ENCODE data around the gene BRCA1. TPM values are rescaled to one million over a fixed set of nuclear protein-coding genes. Genes with fewer than 3 reads are reported as not detected.
"Not testable (repeated sequence)": the region's sequence is repeated elsewhere in the genome, so short reads cannot be mapped to it uniquely, and the experiment has no call there.

BRCA1 gene
- total RNA-seq, 1 experiment from 2014 or later: 65.3 TPM

DNA sequence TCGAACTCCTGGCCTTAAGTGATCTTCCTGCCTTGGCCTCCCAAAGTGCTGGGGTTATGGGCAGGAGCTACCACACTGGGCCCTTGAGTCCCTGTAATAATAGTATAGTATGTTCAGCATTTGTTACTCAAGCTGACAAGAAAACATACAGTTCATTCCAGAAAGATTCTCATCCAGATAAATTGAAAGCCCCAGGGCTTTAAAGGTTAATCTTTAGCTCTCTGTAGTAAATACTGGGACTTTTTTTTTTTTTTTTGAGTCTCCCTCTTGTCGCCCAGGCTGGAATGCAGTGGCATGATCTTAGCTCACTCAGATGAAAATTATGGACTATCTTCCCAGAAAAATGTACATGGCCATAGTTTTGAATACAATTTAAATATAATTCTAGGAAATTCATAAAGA is 11.0 kb downstream of the BRCA1 start:
- Histone ChIP-seq H3K27ac (no peak overlapping the region), H3K9me3 (replicated peaks) (no peaks in the 10 kb centered on the region), H3K36me3 (peaks cover 12% of the 10 kb centered on the region), H3K4me3 (no peak overlapping the region), H3K27me3 (no peaks in the 10 kb centered on the region), H3K4me1 (no peaks in the 10 kb centered on the region; the same call in 1 of the 2 replicates)
- DNase-seq: no peak

DNA sequence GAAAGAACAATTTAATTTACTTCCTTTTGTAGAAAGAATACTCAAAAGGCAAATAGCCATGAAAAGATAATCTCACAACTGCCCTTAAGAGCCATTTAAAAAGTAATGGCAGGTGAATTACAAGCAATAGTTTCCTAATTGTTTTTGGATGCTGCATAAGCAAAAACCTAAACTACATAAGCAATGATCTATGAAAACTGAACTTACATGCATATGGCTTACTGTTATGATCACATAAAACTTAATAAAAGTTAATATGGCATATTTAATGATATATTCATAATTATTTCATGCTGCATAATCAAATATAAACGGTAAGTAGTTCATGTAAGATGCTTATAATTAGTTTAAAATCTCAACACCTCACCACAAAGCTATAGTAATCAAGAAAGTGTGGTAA is 18.6 kb downstream of the BRCA1 start:
- Histone ChIP-seq H3K36me3 (peaks cover 21% of the 10 kb centered on the region), H3K27ac (no peak overlapping the region), H3K4me3 (no peak overlapping the region), H3K4me1 (no peaks in the 10 kb centered on the region), H3K9me3 (replicated peaks) (no peaks in the 10 kb centered on the region), H3K27me3 (no peaks in the 10 kb centered on the region)
- DNase-seq: no peak

DNA sequence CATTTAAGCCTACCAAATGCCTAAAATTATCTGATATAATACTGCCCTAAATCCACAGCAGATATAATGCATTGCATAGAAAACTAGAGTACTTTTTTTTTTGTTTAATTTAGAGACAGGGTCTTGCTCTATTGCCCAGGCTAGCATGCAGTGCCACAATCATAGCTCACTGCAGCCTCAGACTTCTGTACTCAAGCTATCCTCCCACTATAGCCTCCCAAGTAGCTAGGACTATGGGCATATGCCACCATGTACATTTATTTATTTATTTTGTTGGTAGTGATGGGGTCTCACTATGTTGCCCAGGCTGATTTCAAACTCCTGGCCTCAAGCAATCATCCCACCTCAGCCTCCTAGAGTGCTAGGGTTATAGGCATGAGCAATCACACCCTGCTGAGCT is 20.0 kb downstream of the BRCA1 start:
- Histone ChIP-seq H3K27ac (no peak overlapping the region), H3K9me3 (replicated peaks) (no peaks in the 10 kb centered on the region), H3K27me3 (no peaks in the 10 kb centered on the region), H3K36me3 (peaks cover 24% of the 10 kb centered on the region), H3K4me1 (no peaks in the 10 kb centered on the region), H3K4me3 (no peak overlapping the region)
- no peak for DNase-seq

DNA sequence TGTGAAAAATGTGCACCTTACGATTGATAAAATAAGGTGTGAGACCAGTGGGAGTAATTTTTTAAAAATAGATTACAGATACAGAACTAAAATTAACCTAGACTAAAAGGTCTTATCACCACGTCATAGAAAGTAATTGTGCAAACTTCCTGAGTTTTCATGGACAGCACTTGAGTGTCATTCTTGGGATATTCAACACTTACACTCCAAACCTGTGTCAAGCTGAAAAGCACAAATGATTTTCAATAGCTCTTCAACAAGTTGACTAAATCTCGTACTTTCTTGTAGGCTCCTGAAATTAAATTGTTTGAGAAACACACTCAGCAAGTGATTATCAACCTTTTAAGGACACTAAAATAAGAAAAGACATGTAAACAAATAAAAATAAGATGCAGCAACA is 20.5 kb downstream of the BRCA1 start:
- Histone ChIP-seq H3K27ac (no peak overlapping the region), H3K4me3 (no peak overlapping the region), H3K4me1 (no peaks in the 10 kb centered on the region), H3K9me3 (replicated peaks) (no peaks in the 10 kb centered on the region), H3K27me3 (no peaks in the 10 kb centered on the region), H3K36me3 (peaks cover 24% of the 10 kb centered on the region)
- no peak for DNase-seq

DNA sequence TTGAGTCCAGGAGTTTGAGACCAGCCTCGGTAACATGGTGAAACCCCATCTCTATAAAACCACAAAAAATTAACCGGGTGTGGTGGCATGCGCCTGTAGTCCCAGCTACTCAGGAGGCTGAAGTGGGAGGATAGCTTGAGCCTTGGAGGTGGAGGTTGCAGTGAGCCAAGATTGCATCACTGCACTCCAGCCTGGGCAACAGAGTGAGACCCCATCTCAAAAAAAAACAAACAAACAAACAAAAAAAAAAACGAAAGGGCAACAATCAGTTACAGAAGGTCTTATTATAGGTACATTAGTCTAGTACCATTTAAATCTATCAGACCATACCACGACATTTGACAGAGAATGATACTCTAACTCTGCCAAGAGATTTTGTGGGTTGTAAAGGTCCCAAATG is 29.8 kb downstream of the BRCA1 start:
- not testable (repeated sequence) for H3K4me1 ChIP-seq; H3K27me3 ChIP-seq; H3K27ac ChIP-seq; DNase-seq; H3K9me3 ChIP-seq (replicated peaks); H3K4me3 ChIP-seq
- peaks cover 57% of the 10 kb centered on the region for H3K36me3 ChIP-seq

DNA sequence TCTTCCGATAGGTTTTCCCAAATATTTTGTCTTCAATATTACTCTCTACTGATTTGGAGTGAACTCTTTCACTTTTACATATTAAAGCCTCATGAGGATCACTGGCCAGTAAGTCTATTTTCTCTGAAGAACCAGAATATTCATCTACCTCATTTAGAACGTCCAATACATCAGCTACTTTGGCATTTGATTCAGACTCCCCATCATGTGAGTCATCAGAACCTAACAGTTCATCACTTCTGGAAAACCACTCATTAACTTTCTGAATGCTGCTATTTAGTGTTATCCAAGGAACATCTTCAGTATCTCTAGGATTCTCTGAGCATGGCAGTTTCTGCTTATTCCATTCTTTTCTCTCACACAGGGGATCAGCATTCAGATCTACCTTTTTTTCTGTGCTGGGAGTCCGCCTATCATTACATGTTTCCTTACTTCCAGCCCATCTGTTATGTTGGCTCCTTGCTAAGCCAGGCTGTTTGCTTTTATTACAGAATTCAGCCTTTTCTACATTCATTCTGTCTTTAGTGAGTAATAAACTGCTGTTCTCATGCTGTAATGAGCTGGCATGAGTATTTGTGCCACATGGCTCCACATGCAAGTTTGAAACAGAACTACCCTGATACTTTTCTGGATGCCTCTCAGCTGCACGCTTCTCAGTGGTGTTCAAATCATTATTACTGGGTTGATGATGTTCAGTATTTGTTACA is 30.9 kb downstream of the BRCA1 start:
- no peaks in the 10 kb centered on the region for H3K27me3 ChIP-seq
- no peaks in the 10 kb centered on the region for H3K9me3 ChIP-seq (replicated peaks)
- peaks cover 59% of the 10 kb centered on the region for H3K36me3 ChIP-seq
- DNase-seq: no peak
- no peak overlapping the region for H3K27ac ChIP-seq
- H3K4me3 ChIP-seq: no peak overlapping the region
- no peaks in the 10 kb centered on the region for H3K4me1 ChIP-seq

DNA sequence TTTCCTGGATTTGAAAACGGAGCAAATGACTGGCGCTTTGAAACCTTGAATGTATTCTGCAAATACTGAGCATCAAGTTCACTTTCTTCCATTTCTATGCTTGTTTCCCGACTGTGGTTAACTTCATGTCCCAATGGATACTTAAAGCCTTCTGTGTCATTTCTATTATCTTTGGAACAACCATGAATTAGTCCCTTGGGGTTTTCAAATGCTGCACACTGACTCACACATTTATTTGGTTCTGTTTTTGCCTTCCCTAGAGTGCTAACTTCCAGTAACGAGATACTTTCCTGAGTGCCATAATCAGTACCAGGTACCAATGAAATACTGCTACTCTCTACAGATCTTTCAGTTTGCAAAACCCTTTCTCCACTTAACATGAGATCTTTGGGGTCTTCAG is 32.3 kb downstream of the BRCA1 start:
- no peaks in the 10 kb centered on the region for H3K4me1 ChIP-seq
- H3K27me3 ChIP-seq: no peaks in the 10 kb centered on the region
- no peak for DNase-seq
- H3K4me3 ChIP-seq: no peak overlapping the region
- peaks cover 62% of the 10 kb centered on the region for H3K36me3 ChIP-seq
- no peaks in the 10 kb centered on the region for H3K9me3 ChIP-seq (replicated peaks)
- H3K27ac ChIP-seq: no peak overlapping the region

DNA sequence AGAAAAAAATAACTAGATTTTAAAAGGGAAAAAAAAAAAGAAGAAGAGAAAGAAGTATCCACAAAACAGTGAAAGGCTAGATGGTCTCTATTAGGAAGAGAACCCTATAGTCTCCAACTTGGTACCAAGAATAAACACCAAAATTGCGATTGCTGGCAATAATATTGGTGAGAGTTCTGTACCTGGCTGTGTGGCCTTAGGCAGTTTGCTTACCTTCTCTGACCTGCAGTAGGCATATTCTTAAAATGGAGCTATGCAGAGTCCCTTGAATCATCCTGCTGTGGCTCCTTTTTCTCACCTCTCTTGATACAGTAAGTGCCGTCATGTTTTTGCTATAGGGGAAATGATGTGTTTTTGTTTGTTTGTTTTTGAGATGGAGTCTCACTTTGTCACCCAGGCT is 35.1 kb downstream of the BRCA1 start:
- H3K36me3 ChIP-seq: peaks cover 61% of the 10 kb centered on the region

DNA sequence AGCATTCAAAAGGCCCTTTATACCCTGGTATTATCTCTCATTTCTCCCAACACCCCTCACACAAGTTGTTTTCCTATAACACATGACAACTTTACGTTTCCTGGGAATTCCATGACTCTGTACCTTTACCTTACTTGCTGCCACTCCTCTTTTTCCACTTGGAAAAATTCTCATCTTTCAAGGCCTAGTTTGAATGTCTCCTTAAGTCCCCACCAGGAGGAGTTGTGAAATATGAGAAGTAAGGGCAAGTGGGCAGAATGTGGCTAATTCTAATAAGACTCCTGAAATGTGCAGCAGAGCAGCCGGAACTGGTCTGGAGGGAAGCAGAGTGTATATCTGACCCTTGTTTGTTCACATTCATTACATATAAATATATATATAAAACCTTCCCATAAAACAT is 39.7 kb downstream of the BRCA1 start:
- no peaks in the 10 kb centered on the region for H3K27me3 ChIP-seq
- no peak for DNase-seq
- no peak overlapping the region for H3K4me3 ChIP-seq

More for the DNA sequence above, 35.1 kb downstream of the BRCA1 start:
- Histone ChIP-seq H3K27ac (no peak overlapping the region), H3K9me3 (replicated peaks) (no peaks in the 10 kb centered on the region), H3K4me1 (no peaks in the 10 kb centered on the region), H3K4me3 (no peak overlapping the region), H3K27me3 (no peaks in the 10 kb centered on the region)
- no peak for DNase-seq

DNA sequence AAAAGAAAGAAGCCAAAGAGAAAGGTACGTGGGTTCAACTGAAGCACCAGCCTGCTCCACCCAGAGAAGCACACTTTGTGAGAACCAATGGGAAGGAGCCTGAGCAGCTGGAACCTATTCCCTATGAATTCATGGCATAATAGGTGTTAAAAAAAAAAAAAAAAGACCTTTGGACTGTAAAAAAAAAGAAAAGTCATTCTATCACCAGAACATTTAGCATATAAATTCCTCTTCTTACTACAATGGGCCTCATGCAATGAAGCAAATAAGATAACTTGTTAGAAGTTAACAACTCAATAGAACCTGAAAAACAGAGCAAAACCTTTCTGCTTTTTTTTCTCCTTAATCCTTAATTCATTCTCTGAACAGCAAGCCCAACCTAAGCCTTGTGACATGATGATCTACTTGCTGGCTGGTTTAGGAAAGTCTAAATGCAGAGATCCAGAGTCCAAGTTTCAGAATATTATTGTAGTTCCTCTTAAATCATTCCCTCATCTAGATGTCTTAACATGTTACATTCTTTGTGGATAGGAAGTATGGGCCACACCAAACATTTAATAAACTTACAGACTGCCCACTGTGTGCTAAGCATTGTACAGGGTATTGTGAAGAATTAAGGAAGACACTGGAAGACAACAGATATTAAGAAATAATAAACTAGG is 45.4 kb downstream of the BRCA1 start:
- Histone ChIP-seq H3K36me3 (peaks cover 37% of the 10 kb centered on the region), H3K27me3 (no peaks in the 10 kb centered on the region), H3K4me1 (no peaks in the 10 kb centered on the region), H3K27ac (no peak overlapping the region), H3K9me3 (replicated peaks) (no peaks in the 10 kb centered on the region), H3K4me3 (no peak overlapping the region)
- DNase-seq: no peak

More for the DNA sequence above, 39.7 kb downstream of the BRCA1 start:
- no peak overlapping the region for H3K27ac ChIP-seq
- H3K36me3 ChIP-seq: peaks cover 45% of the 10 kb centered on the region
- H3K4me1 ChIP-seq: no peaks in the 10 kb centered on the region
- H3K9me3 ChIP-seq (replicated peaks): no peaks in the 10 kb centered on the region

DNA sequence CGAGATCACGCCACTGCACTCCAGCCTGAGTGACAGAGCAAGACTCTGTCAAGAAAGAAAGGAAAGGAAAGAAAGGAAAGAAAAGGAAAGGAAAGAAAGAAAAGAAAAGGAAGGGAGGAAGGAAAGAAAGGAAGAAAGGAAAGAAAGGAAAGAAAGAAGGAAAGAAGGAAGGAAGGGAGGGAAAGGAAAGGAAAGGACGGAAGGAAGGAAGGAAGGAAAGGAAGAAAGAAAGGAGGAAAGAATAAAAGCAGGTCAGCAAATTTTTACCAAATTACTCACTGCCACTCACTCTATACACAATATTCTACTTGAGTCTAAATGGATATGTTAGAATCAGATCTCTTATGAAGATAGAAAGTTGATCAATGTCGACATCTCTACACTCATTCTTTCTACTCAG is 50.3 kb downstream of the BRCA1 start:
- DNase-seq: no peak
- Histone ChIP-seq H3K27me3 (no peaks in the 10 kb centered on the region), H3K4me1 (no peaks in the 10 kb centered on the region), H3K27ac (no peak overlapping the region), H3K36me3 (peaks cover 41% of the 10 kb centered on the region), H3K4me3 (no peak overlapping the region), H3K9me3 (replicated peaks) (no peaks in the 10 kb centered on the region)

DNA sequence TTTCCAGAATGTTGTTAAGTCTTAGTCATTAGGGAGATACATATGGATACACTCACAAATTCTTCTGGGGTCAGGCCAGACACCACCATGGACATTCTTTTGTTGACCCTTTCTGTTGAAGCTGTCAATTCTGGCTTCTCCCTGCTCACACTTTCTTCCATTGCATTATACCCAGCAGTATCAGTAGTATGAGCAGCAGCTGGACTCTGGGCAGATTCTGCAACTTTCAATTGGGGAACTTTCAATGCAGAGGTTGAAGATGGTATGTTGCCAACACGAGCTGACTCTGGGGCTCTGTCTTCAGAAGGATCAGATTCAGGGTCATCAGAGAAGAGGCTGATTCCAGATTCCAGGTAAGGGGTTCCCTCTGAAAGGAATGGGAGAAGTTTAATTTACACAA is 54.3 kb downstream of the BRCA1 start:
- H3K27me3 ChIP-seq: no peaks in the 10 kb centered on the region
- no peak for DNase-seq
- H3K4me3 ChIP-seq: no peak overlapping the region
- no peaks in the 10 kb centered on the region for H3K9me3 ChIP-seq (replicated peaks)
- H3K36me3 ChIP-seq: peaks cover 54% of the 10 kb centered on the region
- no peaks in the 10 kb centered on the region for H3K4me1 ChIP-seq
- no peak overlapping the region for H3K27ac ChIP-seq

DNA sequence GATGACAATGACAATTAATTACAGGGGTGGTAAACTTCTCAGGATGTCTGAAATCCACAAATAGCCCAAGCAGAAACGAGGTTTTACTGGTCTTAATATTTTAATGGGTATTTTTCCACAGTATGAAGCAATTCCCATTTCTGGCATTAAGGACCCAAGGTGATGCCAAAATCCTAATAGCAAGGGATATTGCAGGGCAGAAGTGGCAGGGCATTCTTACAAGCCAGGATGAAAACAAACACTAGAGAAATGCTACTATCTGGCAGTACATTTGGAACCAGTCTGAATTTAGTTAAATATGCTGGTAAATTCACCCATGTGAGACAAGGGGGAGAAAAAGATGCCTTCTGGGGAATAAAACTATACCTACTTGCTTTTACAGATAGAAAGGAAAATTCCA is 54.9 kb downstream of the BRCA1 start:
- Histone ChIP-seq H3K4me1 (no peaks in the 10 kb centered on the region), H3K4me3 (no peak overlapping the region), H3K9me3 (replicated peaks) (no peaks in the 10 kb centered on the region), H3K27me3 (no peaks in the 10 kb centered on the region), H3K36me3 (peaks cover 57% of the 10 kb centered on the region), H3K27ac (no peak overlapping the region)
- DNase-seq: no peak

DNA sequence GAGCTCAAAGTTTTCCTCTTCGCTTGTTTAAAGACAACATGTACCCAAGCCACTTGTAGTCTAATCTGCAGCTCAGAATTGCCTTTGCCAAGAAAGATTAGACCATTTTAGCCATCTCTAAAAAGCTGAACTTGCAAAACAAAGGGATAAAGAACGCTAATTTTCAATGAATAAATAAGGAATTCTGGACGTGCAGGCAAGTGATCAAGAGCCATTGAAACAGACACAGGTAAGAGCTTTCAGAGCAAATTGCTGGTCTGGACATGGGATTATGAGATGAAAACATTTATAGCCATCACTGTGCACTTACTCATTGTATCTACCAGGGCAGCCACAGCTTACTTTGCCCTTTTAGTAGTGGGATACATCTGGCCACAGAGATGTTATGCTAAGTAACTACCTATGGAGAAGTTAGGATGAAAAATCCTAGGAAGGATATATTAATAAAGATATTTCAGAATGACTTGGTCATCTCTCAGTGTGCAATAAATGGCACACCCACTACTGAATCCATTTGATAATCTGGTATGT is 55.7 kb downstream of the BRCA1 start:
- no peak overlapping the region for H3K27ac ChIP-seq
- peaks cover 57% of the 10 kb centered on the region for H3K36me3 ChIP-seq
- H3K4me3 ChIP-seq: no peak overlapping the region
- no peaks in the 10 kb centered on the region for H3K9me3 ChIP-seq (replicated peaks)
- no peaks in the 10 kb centered on the region for H3K4me1 ChIP-seq
- DNase-seq: no peak
- no peaks in the 10 kb centered on the region for H3K27me3 ChIP-seq

DNA sequence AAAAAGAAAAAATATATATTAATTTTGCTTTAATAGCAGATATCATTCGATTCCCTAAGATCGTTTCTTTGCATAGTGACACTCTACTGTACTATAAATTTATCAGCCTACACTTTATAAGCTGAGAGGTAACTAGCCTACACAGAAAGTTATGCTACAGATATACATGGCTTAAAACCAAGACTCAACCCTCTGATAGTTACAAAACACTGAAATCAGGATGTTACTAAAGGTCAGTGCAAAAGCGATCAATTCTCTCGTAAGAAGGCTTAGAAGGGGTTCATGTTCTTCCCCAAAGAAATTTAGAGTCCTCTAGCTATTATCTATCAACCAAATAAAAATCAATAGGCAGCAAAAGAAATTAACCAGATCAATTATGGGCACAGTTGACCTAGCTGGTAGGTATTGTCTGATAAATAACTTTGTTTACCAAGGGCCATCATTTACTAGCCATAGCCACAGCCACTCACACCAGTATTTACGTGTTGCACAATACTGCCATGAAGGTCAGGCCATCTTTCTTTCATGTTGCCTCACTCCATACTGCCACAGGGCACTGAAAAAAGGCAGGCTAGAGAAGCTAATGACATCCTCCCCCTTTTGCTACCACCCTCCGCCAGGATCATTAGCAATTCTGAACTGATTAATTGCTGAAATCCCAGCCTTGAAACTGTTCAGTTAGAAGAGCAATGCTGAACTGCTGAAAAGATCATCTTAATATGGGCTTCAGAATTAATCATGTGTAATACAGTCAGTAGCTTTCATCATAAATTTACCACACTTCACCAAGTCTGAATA is 56.4 kb downstream of the BRCA1 start:
- Histone ChIP-seq H3K27me3 (no peaks in the 10 kb centered on the region), H3K4me3 (no peak overlapping the region), H3K27ac (no peak overlapping the region), H3K4me1 (no peaks in the 10 kb centered on the region), H3K36me3 (peaks cover 56% of the 10 kb centered on the region), H3K9me3 (replicated peaks) (no peaks in the 10 kb centered on the region)
- DNase-seq: no peak

All from SJCRH30 (cell line).